ENCODE results near the gene C14orf119. TPM values are rescaled to one million over a fixed set of nuclear protein-coding genes. Genes with fewer than 3 reads are reported as not detected.

Gene C14orf119
- polyA plus RNA-seq (2012; ENCODE audit: missing spikeins) = 39.9 TPM

- TF ChIP-seq TAF1 (IDR thresholded peaks at IDR 0.05; ENCODE audit: borderline replicate concordance, low read depth, low read length) (peak; percentile 72), POLR2AphosphoS5 (IDR thresholded peaks at IDR 0.05; ENCODE audit: low read depth, low read length) (no peak; the same call in 1 of the 2 replicates), POLR2A (IDR thresholded peaks at IDR 0.05; ENCODE audit: low read depth, low read length) (peak; percentile 80)
- peak; percentile 91 for FAIRE-seq
- peak; percentile 88 for DNase-seq (ENCODE audit: insufficient read length)
Observed at GRCh38 chr14:23095196-23096108, at the start of gene C14orf119. Gene C14orf119 (plus strand): TSS chr14:23095505. CDS start chr14:23097659, 2,154 bp downstream.

GRCh38 chr14:23047034-23047634, 48.2 kb upstream of the C14orf119 start:
- TF ChIP-seq POLR2AphosphoS5 (IDR thresholded peaks at IDR 0.05; ENCODE audit: low read depth, low read length) = no peak
- no peak for TF ChIP-seq TAF1 (IDR thresholded peaks at IDR 0.05; ENCODE audit: borderline replicate concordance, low read depth, low read length)
- TF ChIP-seq POLR2A (IDR thresholded peaks at IDR 0.05; ENCODE audit: low read depth, low read length) = no peak
- no peak for FAIRE-seq
- no peak for DNase-seq (ENCODE audit: insufficient read length)

GRCh38 chr14:23047751-23048693, 47.3 kb upstream of the C14orf119 start:
- DNase-seq (ENCODE audit: insufficient read length) (no peak), FAIRE-seq (no peak)
- no peak for TF ChIP-seq TAF1 (IDR thresholded peaks at IDR 0.05; ENCODE audit: borderline replicate concordance, low read depth, low read length)
- TF ChIP-seq POLR2A (IDR thresholded peaks at IDR 0.05; ENCODE audit: low read depth, low read length) = no peak
- no peak for TF ChIP-seq POLR2AphosphoS5 (IDR thresholded peaks at IDR 0.05; ENCODE audit: low read depth, low read length)

- TF ChIP-seq POLR2A (IDR thresholded peaks at IDR 0.05; ENCODE audit: low read depth, low read length) = no peak
- TF ChIP-seq POLR2AphosphoS5 (IDR thresholded peaks at IDR 0.05; ENCODE audit: low read depth, low read length) = no peak
- no peak for TF ChIP-seq TAF1 (IDR thresholded peaks at IDR 0.05; ENCODE audit: borderline replicate concordance, low read depth, low read length)
Observed at GRCh38 chr14:23049011-23049410, 46.3 kb upstream of the C14orf119 start.

GRCh38 chr14:23051141-23052057, 43.9 kb upstream of the C14orf119 start:
- no peak for DNase-seq (ENCODE audit: insufficient read length)
- FAIRE-seq = no peak
- no peak for TF ChIP-seq TAF1 (IDR thresholded peaks at IDR 0.05; ENCODE audit: borderline replicate concordance, low read depth, low read length)
- TF ChIP-seq POLR2AphosphoS5 (IDR thresholded peaks at IDR 0.05; ENCODE audit: low read depth, low read length) = no peak
- TF ChIP-seq POLR2A (IDR thresholded peaks at IDR 0.05; ENCODE audit: low read depth, low read length) = no peak

More at GRCh38 chr14:23049011-23049410, 46.3 kb upstream of the C14orf119 start:
- DNase-seq (ENCODE audit: insufficient read length) (no peak), FAIRE-seq (no peak)

- FAIRE-seq = no peak
- no peak for DNase-seq (ENCODE audit: insufficient read length)
- TF ChIP-seq POLR2AphosphoS5 (IDR thresholded peaks at IDR 0.05; ENCODE audit: low read depth, low read length) (no peak), TAF1 (IDR thresholded peaks at IDR 0.05; ENCODE audit: borderline replicate concordance, low read depth, low read length) (no peak), POLR2A (IDR thresholded peaks at IDR 0.05; ENCODE audit: low read depth, low read length) (no peak)
Observed at GRCh38 chr14:23052182-23052623, 43.1 kb upstream of the C14orf119 start.

- DNase-seq (ENCODE audit: insufficient read length) (no peak), FAIRE-seq (no peak)
- no peak for TF ChIP-seq POLR2AphosphoS5 (IDR thresholded peaks at IDR 0.05; ENCODE audit: low read depth, low read length)
- no peak for TF ChIP-seq POLR2A (IDR thresholded peaks at IDR 0.05; ENCODE audit: low read depth, low read length)
- no peak for TF ChIP-seq TAF1 (IDR thresholded peaks at IDR 0.05; ENCODE audit: borderline replicate concordance, low read depth, low read length)
Observed at GRCh38 chr14:23052671-23053070, 42.6 kb upstream of the C14orf119 start.

- FAIRE-seq (no peak), DNase-seq (ENCODE audit: insufficient read length) (no peak)
- TF ChIP-seq TAF1 (IDR thresholded peaks at IDR 0.05; ENCODE audit: borderline replicate concordance, low read depth, low read length) = no peak
- no peak for TF ChIP-seq POLR2AphosphoS5 (IDR thresholded peaks at IDR 0.05; ENCODE audit: low read depth, low read length)
- TF ChIP-seq POLR2A (IDR thresholded peaks at IDR 0.05; ENCODE audit: low read depth, low read length) = no peak
Observed at GRCh38 chr14:23053426-23053825, 41.9 kb upstream of the C14orf119 start.

GRCh38 chr14:23054000-23054811, 41.1 kb upstream of the C14orf119 start:
- TF ChIP-seq TAF1 (IDR thresholded peaks at IDR 0.05; ENCODE audit: borderline replicate concordance, low read depth, low read length) (no peak), POLR2AphosphoS5 (IDR thresholded peaks at IDR 0.05; ENCODE audit: low read depth, low read length) (no peak), POLR2A (IDR thresholded peaks at IDR 0.05; ENCODE audit: low read depth, low read length) (no peak)
- FAIRE-seq (peak; percentile 74), DNase-seq (ENCODE audit: insufficient read length) (no peak)
